GM18951 (cell line): ENCODE measurements around the gene EPC2.

Source experiments
- POLR2A ChIP-seq: IDR thresholded peaks from 4 replicates; pipeline ENCODE4 v1.6.1; 2011; ENCODE audit warnings: mild to moderate bottlenecking; ENCODE audit not compliant: insufficient read length, insufficient read depth; ENCODE audit errors: extremely low read depth
- in situ Hi-C: fragments of 300-500 bp; cut with MboI; formaldehyde crosslinking; loops from one replicate; pipeline ENCODE4 v1.12.0; 2022; ENCODE audit warnings: low sequenced_read_pairs, mixed read lengths, inconsistent platforms; ENCODE audit not compliant: unreplicated experiment

Gene EPC2

GRCh38 chr2:148704247-148704646 lies 59.7 kb downstream of the EPC2 start:
- no peak for TF ChIP-seq POLR2A
- in situ Hi-C loops = no loop called here

- in situ Hi-C loops = no loop called here
- TF ChIP-seq POLR2A = no peak
Measured at GRCh38 chr2:148716378-148716920, 71.9 kb downstream of the EPC2 start.

GRCh38 chr2:148718039-148718438 lies 73.5 kb downstream of the EPC2 start:
- in situ Hi-C loops = no loop called here
- no peak for TF ChIP-seq POLR2A

GRCh38 chr2:148719195-148719749 lies 74.7 kb downstream of the EPC2 start:
- in situ Hi-C loops = no loop called here
- no peak for TF ChIP-seq POLR2A

- TF ChIP-seq POLR2A = no peak
- in situ Hi-C loops = no loop called here
Measured at GRCh38 chr2:148719941-148720436, 75.4 kb downstream of the EPC2 start.

GRCh38 chr2:148720501-148721001 lies 76.0 kb downstream of the EPC2 start:
- TF ChIP-seq POLR2A = no peak
- in situ Hi-C loops = no loop called here

- TF ChIP-seq POLR2A = no peak
- in situ Hi-C loops = no loop called here
Measured at GRCh38 chr2:148721520-148721931, 77.0 kb downstream of the EPC2 start.

GRCh38 chr2:148721991-148722777 lies 77.6 kb downstream of the EPC2 start:
- in situ Hi-C loops = no loop called here
- no peak for TF ChIP-seq POLR2A

GRCh38 chr2:148725564-148725963 lies 81.0 kb downstream of the EPC2 start:
- in situ Hi-C loops = no loop called here

GRCh38 chr2:148726228-148726627 lies 81.7 kb downstream of the EPC2 start:
- in situ Hi-C loops = no loop called here
- no peak for TF ChIP-seq POLR2A

More at GRCh38 chr2:148725564-148725963, 81.0 kb downstream of the EPC2 start:
- TF ChIP-seq POLR2A = no peak

- TF ChIP-seq POLR2A = no peak
- in situ Hi-C loops = no loop called here
Measured at GRCh38 chr2:148730085-148730484, 85.5 kb downstream of the EPC2 start.

- in situ Hi-C loops = no loop called here
- TF ChIP-seq POLR2A = no peak
Measured at GRCh38 chr2:148737742-148738141, 93.2 kb downstream of the EPC2 start.

GRCh38 chr2:148739454-148740105 lies 95.0 kb downstream of the EPC2 start:
- TF ChIP-seq POLR2A = no peak
- in situ Hi-C loops = no loop called here
